OCI-LY1 (cell line): ENCODE results near the gene FREY1.

ENCODE experiments used
- H2AFZ ChIP-seq: fragments of 200-600 bp; sonication (generic), shearing (Covaris generic); 2 replicates; pipeline ENCODE4 v1.6.0; 2014; ENCODE audit warnings: antibody characterized with exemption, mild to moderate bottlenecking, low read length
- H3F3A ChIP-seq: fragments of 200-600 bp; sonication (generic), shearing (Covaris generic); 2 replicates; pipeline ENCODE4 v1.6.0; 2014; ENCODE audit warnings: mild to moderate bottlenecking, antibody characterized with exemption, low read length, moderate library complexity; ENCODE audit not compliant: insufficient read depth
- H3K27ac ChIP-seq: fragments of 200-600 bp; sonication (generic); 2 replicates; pipeline ENCODE4 v1.5.1; 2014; ENCODE audit warnings: low read length, mixed run types, mild to moderate bottlenecking, low read depth; ENCODE audit not compliant: poor library complexity, severe bottlenecking
- H3K27me3 ChIP-seq: fragments of 200-600 bp; sonication (generic); 2 replicates; pipeline ENCODE4 v1.6.0; 2014; ENCODE audit warnings: antibody characterized with exemption, mild to moderate bottlenecking, low read length, moderate library complexity; ENCODE audit not compliant: insufficient read depth
- H3K36me3 ChIP-seq: fragments of 200-600 bp; sonication (generic); 2 replicates; pipeline ENCODE4 v1.6.1; 2014; ENCODE audit warnings: mild to moderate bottlenecking, antibody characterized with exemption, low read length, moderate library complexity, mixed read lengths; ENCODE audit not compliant: insufficient read depth
- H3K4me1 ChIP-seq: fragments of 200-600 bp; sonication (generic); 2 replicates; pipeline ENCODE4 v1.5.1; 2014; ENCODE audit warnings: mild to moderate bottlenecking, low read length, moderate library complexity; ENCODE audit not compliant: insufficient read depth, severe bottlenecking
- H3K4me2 ChIP-seq: fragments of 200-600 bp; sonication (generic), shearing (Covaris generic); 2 replicates; pipeline ENCODE4 v1.6.1; 2014; ENCODE audit warnings: low read length
- H3K4me3 ChIP-seq: fragments of 200-600 bp; sonication (generic); 2 replicates; pipeline ENCODE4 v1.5.1; 2014; ENCODE audit warnings: low read length, low read depth, mild to moderate bottlenecking, mixed read lengths; ENCODE audit not compliant: poor library complexity, severe bottlenecking
- H3K79me2 ChIP-seq: fragments of 200-600 bp; shearing (Covaris generic); 2 replicates; pipeline ENCODE4 v1.6.1; 2016; ENCODE audit warnings: mixed run types, low read length, mixed read lengths; ENCODE audit not compliant: insufficient read depth
- H3K9ac ChIP-seq: fragments of 200-600 bp; sonication (generic), shearing (Covaris generic); 2 replicates; pipeline ENCODE4 v1.6.1; 2014; ENCODE audit warnings: mild to moderate bottlenecking, low read length, mixed read lengths
- H3K9me2 ChIP-seq: fragments of 200-600 bp; sonication (generic), shearing (Covaris generic); 2 replicates; pipeline ENCODE4 v1.6.1; 2014; ENCODE audit warnings: low read depth, mild to moderate bottlenecking, low read length, mixed read lengths
- H3K9me3 ChIP-seq: fragments of 200-600 bp; shearing (Covaris generic); 2 replicates; pipeline ENCODE4 v1.6.1; 2014; ENCODE audit warnings: low read length, mixed read lengths
- H4K20me1 ChIP-seq: fragments of 200-600 bp; sonication (generic), shearing (Covaris generic); 2 replicates; pipeline ENCODE4 v1.6.0; 2016; ENCODE audit warnings: mild to moderate bottlenecking, low read length; ENCODE audit not compliant: insufficient read depth
- EZH2 ChIP-seq: fragments of 200-600 bp; sonication (generic), shearing (Covaris generic); IDR thresholded peaks from 2 replicates; pipeline ENCODE4 v1.8.0; 2017; ENCODE audit warnings: borderline replicate concordance, mixed run types, mild to moderate bottlenecking, antibody characterized with exemption, low read length, moderate library complexity, mixed read lengths
- TF ChIP-seq, protein P1 (sequence below): fragments of 200-600 bp; sonication (generic), shearing (Covaris generic); IDR thresholded peaks from 2 replicates; pipeline ENCODE4 v1.5.1; 2017; ENCODE audit warnings: mild to moderate bottlenecking, antibody characterized with exemption, low read length, moderate library complexity, mixed read lengths

Gene FREY1

DNA sequence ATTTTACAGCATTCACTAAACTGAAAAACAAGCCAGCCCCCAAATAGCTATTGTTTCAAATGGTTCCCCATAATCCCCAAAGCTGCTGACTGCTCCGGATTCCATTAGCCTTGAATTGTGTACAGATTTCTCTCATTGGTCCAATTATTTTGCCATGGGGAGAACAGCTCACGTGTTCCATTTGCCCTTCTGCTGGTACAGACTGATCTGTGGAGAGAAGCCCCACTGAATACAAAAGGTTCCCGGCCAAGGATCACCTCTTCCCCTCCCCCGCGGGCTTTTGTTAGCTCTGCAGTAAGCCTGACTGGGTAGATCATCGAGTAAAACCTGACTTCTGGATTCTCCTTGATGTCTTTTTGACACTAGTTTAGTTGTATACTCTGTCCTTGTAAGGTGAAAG lies 30.7 kb downstream of the FREY1 start:
- no peaks in the 10 kb centered on the region for H3K4me1 ChIP-seq
- H3K4me3 ChIP-seq: no peak overlapping the region
- no peaks in the 10 kb centered on the region for H3K9me3 ChIP-seq
- no peak overlapping the region for H3K9ac ChIP-seq
- H3K79me2 ChIP-seq: no peaks in the 10 kb centered on the region
- no peaks in the 10 kb centered on the region for H3K9me2 ChIP-seq
- H3K27me3 ChIP-seq: no peaks in the 10 kb centered on the region
- no peaks in the 10 kb centered on the region for H3F3A ChIP-seq
- TF ChIP-seq, protein P1, sequence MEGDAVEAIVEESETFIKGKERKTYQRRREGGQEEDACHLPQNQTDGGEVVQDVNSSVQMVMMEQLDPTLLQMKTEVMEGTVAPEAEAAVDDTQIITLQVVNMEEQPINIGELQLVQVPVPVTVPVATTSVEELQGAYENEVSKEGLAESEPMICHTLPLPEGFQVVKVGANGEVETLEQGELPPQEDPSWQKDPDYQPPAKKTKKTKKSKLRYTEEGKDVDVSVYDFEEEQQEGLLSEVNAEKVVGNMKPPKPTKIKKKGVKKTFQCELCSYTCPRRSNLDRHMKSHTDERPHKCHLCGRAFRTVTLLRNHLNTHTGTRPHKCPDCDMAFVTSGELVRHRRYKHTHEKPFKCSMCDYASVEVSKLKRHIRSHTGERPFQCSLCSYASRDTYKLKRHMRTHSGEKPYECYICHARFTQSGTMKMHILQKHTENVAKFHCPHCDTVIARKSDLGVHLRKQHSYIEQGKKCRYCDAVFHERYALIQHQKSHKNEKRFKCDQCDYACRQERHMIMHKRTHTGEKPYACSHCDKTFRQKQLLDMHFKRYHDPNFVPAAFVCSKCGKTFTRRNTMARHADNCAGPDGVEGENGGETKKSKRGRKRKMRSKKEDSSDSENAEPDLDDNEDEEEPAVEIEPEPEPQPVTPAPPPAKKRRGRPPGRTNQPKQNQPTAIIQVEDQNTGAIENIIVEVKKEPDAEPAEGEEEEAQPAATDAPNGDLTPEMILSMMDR: no peak
- TF ChIP-seq EZH2: no peak
- peaks cover 56% of the 10 kb centered on the region for H3K36me3 ChIP-seq
- H3K27ac ChIP-seq: no peak overlapping the region
- no peak overlapping the region for H2AFZ ChIP-seq
- no peak overlapping the region for H3K4me2 ChIP-seq
- H4K20me1 ChIP-seq: no peaks in the 10 kb centered on the region

DNA sequence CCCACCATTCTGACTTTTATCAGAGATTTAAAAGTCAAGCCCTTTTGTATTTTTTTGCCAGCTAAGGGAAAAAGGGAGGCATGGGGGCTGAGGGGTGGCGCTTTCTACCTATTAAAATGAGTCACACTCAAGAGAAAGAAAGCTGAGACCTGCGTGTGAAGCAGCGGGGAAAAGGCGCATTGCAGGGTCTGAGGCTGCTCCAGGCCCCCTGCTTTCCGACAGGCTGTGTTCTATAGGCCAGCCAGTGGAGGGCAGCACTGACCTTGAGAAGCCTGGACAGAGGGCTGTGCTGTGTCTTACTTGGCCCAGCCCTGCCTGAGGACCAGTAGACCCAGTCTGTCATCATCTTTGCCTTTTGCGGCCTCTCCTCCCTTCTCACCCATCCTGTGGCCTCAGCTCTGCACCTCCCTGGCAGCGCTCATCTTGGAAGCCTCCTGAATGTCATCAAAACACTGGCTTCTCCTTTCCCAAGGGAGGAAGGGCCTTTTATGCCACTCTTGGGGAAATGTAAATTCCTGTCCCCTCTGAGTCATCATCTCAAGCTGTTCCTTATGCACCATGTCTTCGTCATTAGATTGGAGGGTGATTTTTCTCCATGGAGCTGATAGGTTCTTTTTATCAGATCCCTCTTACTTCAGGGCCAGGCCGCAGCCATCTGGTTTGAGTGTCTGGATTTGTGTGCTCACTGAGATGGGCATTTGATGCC lies 34.3 kb downstream of the FREY1 start:
- TF ChIP-seq, protein P1: peak; percentile 55
- no peak for TF ChIP-seq EZH2
- Histone ChIP-seq H3K79me2 (no peaks in the 10 kb centered on the region), H3K27me3 (no peaks in the 10 kb centered on the region), H2AFZ (no peak overlapping the region), H3K4me2 (no peak overlapping the region), H3K36me3 (peaks cover 85% of the 10 kb centered on the region), H3K4me1 (no peaks in the 10 kb centered on the region), H3F3A (no peaks in the 10 kb centered on the region), H4K20me1 (no peaks in the 10 kb centered on the region), H3K9ac (no peak overlapping the region), H3K4me3 (no peak overlapping the region), H3K9me2 (no peaks in the 10 kb centered on the region), H3K9me3 (no peaks in the 10 kb centered on the region), H3K27ac (no peak overlapping the region)

DNA sequence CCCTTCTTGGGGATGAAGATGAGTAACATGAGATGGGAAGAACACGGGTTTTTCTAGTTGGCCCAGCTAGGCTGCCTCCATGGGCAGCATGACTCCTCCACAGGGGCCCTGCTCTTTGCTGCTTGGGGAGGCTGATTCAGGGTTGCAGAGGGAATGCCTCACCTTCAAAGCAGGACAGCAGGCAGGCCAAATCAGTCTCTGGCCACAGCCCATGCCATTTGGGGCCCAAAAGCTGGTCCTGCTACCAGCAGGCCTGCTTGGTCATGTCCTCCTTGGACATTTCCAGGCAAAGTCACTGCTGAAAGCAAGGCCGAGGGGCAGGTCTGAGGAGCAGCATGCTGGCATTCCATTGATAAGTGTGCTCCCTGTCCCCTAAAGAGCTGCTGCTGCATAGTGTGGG lies 35.4 kb downstream of the FREY1 start:
- Histone ChIP-seq H3K27ac (no peak overlapping the region), H3K9me3 (no peaks in the 10 kb centered on the region), H2AFZ (no peak overlapping the region), H3K4me3 (no peak overlapping the region), H3K36me3 (peaks cover 84% of the 10 kb centered on the region), H3K79me2 (no peaks in the 10 kb centered on the region), H3K27me3 (no peaks in the 10 kb centered on the region), H3K4me1 (no peaks in the 10 kb centered on the region), H3K9ac (no peak overlapping the region), H3K9me2 (no peaks in the 10 kb centered on the region), H3K4me2 (no peak overlapping the region), H3F3A (no peaks in the 10 kb centered on the region), H4K20me1 (no peaks in the 10 kb centered on the region)
- no peak for TF ChIP-seq EZH2
- TF ChIP-seq, protein P1: no peak
